Omental fat pad (tissue), 4 donors: ENCODE results near the gene ART4. TPM values are rescaled to one million over a fixed set of nuclear protein-coding genes. Genes with fewer than 3 reads are reported as not detected.

ENCODE experiments used
- ATAC-seq: fragments of 150-250 bp; one replicate; pipeline ENCODE4 v1.9.1; 2016; ENCODE audit warnings: mild to moderate bottlenecking, moderate library complexity; ENCODE audit not compliant: low FRiP score
- DNase-seq: peaks from one replicate; pipeline ENCODE4 v3.0.0-alpha.2; 2019; ENCODE audit warnings: low spot score
- total RNA-seq, 4 donors: library from RNA; depleted of rRNA; stranded (reverse); fragments of >200 nt; gene quantifications; one replicate each; pipeline ENCODE4 v1.1.0, GENCODE V29; 2016
- TF ChIP-seq, protein P1 (sequence below), 3 donors: fragments of 450-650 bp; IDR thresholded peaks; one replicate each; pipeline ENCODE4 v1.5.1; 2016 to 2017; ENCODE audit warnings: antibody characterized with exemption in 3 of 3, mild to moderate bottlenecking in 3 of 3, moderate library complexity in 2 of 3

ART4 gene
- total RNA-seq, 4 donors from 2014 or later: 1.9 to 6.2 (median 4.3) TPM

- TF ChIP-seq, protein P1, sequence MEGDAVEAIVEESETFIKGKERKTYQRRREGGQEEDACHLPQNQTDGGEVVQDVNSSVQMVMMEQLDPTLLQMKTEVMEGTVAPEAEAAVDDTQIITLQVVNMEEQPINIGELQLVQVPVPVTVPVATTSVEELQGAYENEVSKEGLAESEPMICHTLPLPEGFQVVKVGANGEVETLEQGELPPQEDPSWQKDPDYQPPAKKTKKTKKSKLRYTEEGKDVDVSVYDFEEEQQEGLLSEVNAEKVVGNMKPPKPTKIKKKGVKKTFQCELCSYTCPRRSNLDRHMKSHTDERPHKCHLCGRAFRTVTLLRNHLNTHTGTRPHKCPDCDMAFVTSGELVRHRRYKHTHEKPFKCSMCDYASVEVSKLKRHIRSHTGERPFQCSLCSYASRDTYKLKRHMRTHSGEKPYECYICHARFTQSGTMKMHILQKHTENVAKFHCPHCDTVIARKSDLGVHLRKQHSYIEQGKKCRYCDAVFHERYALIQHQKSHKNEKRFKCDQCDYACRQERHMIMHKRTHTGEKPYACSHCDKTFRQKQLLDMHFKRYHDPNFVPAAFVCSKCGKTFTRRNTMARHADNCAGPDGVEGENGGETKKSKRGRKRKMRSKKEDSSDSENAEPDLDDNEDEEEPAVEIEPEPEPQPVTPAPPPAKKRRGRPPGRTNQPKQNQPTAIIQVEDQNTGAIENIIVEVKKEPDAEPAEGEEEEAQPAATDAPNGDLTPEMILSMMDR (IDR thresholded peaks at IDR 0.05): no peak
- ATAC-seq (no peak), DNase-seq (no peak)
These were observed 18.1 kb downstream of the ART4 start for GRCh38 chr12:14825256-14825655.

- TF ChIP-seq, protein P1 (IDR thresholded peaks at IDR 0.05): no peak
These were observed 19.2 kb downstream of the ART4 start for GRCh38 chr12:14824012-14824634.

DNA sequence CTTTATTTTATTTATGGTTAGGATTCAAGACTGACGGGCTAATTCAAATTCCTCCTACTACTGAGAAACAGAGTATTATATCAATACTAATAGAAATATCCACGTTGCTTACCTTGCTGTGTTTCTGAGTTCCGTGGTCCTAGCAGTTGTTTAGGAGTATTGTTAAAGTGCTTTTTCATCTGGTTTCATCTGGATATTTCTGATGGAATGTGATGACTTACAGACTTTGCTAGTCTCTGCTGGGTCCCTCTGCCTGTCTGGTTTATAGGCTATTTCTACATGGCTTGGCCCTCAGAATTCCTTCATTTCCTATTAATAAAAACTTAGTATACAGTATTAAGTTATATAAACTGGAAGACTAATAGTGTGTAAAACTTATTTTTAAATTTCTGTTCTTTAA is 29.3 kb downstream of the ART4 start, which contains the start of gene SMCO3:
TSS of gene SMCO3 (minus strand) at position 169 of the 400 bp plus-strand sequence. CDS start 7,502 bp downstream, outside the sequence.
- DNase-seq: no peak

More at GRCh38 chr12:14824012-14824634, 19.2 kb downstream of the ART4 start:
- ATAC-seq: no peak
- DNase-seq: no peak

DNA sequence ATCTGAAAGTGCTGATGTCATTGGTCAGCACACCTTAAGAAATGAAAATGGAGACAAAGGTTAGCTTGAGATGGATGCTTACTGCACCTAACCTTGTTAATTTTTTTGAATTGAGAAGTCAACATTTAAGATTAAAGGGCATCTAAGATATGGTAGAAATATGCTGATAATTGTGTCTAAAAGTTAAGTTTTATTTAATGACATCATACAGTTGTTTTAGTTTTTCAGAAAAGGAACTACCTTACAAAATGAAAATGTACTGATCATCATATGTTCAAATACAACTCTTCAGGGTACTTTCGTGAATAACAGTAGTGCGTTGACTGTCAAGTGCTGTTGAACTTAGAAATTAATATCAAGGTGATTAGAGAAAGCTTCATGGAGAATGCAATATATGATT is 31.8 kb downstream of the ART4 start:
- no peak for DNase-seq
- TF ChIP-seq, protein P1 (IDR thresholded peaks at IDR 0.05): no peak
- ATAC-seq: no peak

More for the DNA sequence above, 29.3 kb downstream of the ART4 start, which contains the start of gene SMCO3:
- TF ChIP-seq, protein P1 (IDR thresholded peaks at IDR 0.05): no peak
- no peak for ATAC-seq

- DNase-seq (no peak), ATAC-seq (no peak)
- TF ChIP-seq, protein P1 (IDR thresholded peaks at IDR 0.05): no peak
These were observed 32.3 kb downstream of the ART4 start for GRCh38 chr12:14810953-14811483.

- ATAC-seq (no peak), DNase-seq (no peak)
- TF ChIP-seq, protein P1 (IDR thresholded peaks at IDR 0.05): no peak
These were observed 33.0 kb downstream of the ART4 start for GRCh38 chr12:14810167-14810952.
